T-helper 17 cell (primary cell): Measurements from ENCODE around the gene CPSF3. TPM values are rescaled to one million over a fixed set of nuclear protein-coding genes. Genes with fewer than 3 reads are reported as not detected.
"Not testable (repeated sequence)": the region's sequence is repeated elsewhere in the genome, so short reads cannot be mapped to it uniquely, and the experiment has no call there.

ENCODE experiments used
- ATAC-seq: fragments of 150-1000 bp; cut with Tn5 transposase; 2 replicates; pipeline ENCODE4 v1.10.0; 2021; ENCODE audit warnings: mild to moderate bottlenecking, moderate library complexity
- DNase-seq, 3 donors: peaks; one replicate each; pipeline versions ENCODE4 v3.0.0 to v3.0.0-alpha.2; 2020 to 2021
- H3K9me3 ChIP-seq: one replicate; pipeline ENCODE4 v1.7.0; 2013; ENCODE audit warnings: low read length, mild to moderate bottlenecking; ENCODE audit not compliant: control insufficient read depth, poor library complexity, severe bottlenecking
- H3K27ac Mint-ChIP-seq: one replicate; pipeline ENCODE4 v1.8.0; 2022; ENCODE audit warnings: mild to moderate bottlenecking, moderate library complexity, mixed read lengths
- H3K27me3 Mint-ChIP-seq: one replicate; pipeline ENCODE4 v1.8.0; 2022; ENCODE audit warnings: mixed read lengths
- H3K36me3 Mint-ChIP-seq: one replicate; pipeline ENCODE4 v1.8.0; 2022; ENCODE audit warnings: low read depth, mixed read lengths
- H3K4me1 Mint-ChIP-seq: one replicate; pipeline ENCODE4 v1.8.0; 2022; ENCODE audit warnings: mild to moderate bottlenecking, mixed read lengths
- H3K4me3 Mint-ChIP-seq: one replicate; pipeline ENCODE4 v1.8.0; 2022; ENCODE audit warnings: mild to moderate bottlenecking, moderate library complexity, mixed read lengths
- total RNA-seq, 4 donors: library from RNA in 2 of 4; stranded (reverse) in 2 of 4; gene quantifications; one replicate each; pipeline ENCODE4 v1.2.3 and lab custom pipeline; 2022 to 2026

Gene CPSF3
- total RNA-seq, 2 donors from 2014 or later = 18.1 to 19.0 TPM

DNA sequence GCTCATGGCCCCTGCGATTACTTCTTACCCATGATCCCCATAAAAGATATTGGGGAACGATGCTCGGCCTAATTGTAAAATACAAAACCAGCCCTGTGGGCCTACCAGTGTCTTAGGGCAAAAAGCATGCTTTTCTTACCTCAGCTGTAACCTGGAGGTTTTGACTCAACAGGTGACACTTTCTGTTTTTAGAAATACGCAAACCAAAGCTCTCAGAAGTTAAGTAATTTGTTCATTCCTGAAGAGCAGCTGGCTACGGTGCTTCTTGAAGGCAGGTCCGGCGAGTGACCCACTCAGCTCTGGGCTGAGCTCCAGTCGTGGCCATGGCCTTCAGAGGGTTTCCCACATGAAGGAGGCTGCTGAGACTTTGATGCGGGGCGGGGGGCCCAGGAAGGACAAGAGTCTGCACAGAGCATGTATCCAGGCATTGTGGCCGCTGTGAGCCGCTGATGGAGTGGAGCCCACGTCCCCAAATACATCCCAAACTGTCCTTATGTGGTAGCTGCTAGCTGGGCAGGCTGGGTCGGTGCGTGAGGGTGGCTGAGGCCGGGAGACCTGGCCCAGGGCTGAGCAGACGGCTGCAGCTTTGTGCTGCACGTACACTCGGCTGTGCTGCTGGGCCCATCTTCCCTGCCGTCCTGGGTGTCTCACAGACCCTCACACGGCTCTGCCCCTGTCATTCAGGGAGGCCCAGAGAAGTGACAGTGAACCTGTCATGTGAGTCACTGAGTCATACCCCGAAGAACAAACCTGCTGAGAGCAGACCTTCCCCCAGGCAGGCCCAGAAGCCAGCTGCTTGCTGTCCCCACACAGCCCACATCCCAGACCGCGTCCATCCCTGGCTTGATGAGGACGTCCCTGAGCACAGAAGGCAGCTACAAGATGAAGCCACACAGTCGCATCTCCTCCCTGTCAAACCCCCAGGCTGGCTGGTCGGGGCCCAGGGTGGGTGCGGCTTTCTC is 34.2 kb upstream of the CPSF3 start:
- no peaks in the 10 kb centered on the region for H3K36me3 Mint-ChIP-seq
- no peak overlapping the region for H3K27ac Mint-ChIP-seq
- H3K9me3 ChIP-seq = no peaks in the 10 kb centered on the region
- no peaks in the 10 kb centered on the region for H3K27me3 Mint-ChIP-seq
- no peak for ATAC-seq
- H3K4me1 Mint-ChIP-seq = peaks cover 2% of the 10 kb centered on the region
- H3K4me3 Mint-ChIP-seq = no peak overlapping the region
- DNase-seq = no peak

DNA sequence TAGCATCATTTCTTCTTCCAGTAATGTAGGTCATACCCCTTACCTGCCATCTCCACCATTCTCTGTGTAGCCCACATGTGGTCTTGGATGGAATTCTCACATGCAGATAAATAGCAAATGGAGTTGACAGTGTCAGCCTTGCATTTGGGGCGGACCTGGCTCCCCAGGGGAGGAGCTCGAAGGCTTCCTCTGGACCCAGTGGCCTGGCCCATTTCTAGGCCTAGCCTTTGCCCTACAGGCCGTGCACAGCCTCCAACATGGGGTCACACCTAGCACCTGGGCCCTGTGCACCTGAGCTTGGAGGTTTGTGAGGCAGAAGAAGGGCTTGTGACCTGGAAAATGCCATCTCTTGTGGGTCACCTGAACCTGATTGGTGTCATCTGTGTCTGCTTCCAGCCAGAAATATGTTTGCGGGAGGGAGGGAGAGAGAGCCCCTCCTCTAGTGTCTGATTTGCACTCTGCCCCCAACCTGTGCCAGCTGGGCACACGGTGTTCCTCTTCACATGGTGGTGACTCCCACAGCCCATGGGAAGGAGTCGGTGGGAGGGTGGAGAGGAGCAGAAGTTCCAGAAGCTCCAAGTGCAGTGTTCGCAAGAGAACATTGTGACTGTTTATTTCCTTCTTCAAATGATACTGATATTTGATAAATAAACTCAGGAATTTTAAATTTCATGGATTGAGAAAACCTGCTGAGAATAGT is 33.2 kb upstream of the CPSF3 start:
- no peaks in the 10 kb centered on the region for H3K27me3 Mint-ChIP-seq
- no peak overlapping the region for H3K27ac Mint-ChIP-seq
- H3K36me3 Mint-ChIP-seq = no peaks in the 10 kb centered on the region
- no peak overlapping the region for H3K4me3 Mint-ChIP-seq
- DNase-seq (no peak), ATAC-seq (no peak)
- H3K9me3 ChIP-seq = no peaks in the 10 kb centered on the region
- peaks cover 2% of the 10 kb centered on the region for H3K4me1 Mint-ChIP-seq

DNA sequence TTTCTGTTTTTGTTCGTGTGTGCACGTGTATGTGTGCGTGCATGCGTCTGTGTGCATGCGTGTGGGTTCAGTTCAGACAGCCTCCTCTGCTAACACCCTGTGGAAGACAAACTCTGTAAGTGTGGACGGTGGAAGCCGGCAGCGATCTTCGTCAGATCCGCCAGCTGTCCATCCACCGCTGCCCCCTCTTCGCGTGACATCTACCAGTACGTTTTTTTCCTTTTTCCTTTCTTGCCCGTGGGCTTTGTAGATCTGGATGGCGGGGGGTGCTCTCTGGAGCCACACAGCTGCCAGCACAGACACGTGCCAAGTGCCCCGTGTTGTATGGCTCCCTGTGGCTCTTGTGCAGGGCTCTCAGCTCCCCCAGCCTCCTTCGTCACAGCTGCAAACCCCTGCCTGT is 32.5 kb upstream of the CPSF3 start:
- Mint-ChIP-seq H3K27ac (no peak overlapping the region), H3K4me3 (no peak overlapping the region), H3K4me1 (peaks cover 2% of the 10 kb centered on the region), H3K27me3 (no peaks in the 10 kb centered on the region), H3K36me3 (no peaks in the 10 kb centered on the region)
- DNase-seq (no peak), ATAC-seq (no peak)
- no peaks in the 10 kb centered on the region for H3K9me3 ChIP-seq

DNA sequence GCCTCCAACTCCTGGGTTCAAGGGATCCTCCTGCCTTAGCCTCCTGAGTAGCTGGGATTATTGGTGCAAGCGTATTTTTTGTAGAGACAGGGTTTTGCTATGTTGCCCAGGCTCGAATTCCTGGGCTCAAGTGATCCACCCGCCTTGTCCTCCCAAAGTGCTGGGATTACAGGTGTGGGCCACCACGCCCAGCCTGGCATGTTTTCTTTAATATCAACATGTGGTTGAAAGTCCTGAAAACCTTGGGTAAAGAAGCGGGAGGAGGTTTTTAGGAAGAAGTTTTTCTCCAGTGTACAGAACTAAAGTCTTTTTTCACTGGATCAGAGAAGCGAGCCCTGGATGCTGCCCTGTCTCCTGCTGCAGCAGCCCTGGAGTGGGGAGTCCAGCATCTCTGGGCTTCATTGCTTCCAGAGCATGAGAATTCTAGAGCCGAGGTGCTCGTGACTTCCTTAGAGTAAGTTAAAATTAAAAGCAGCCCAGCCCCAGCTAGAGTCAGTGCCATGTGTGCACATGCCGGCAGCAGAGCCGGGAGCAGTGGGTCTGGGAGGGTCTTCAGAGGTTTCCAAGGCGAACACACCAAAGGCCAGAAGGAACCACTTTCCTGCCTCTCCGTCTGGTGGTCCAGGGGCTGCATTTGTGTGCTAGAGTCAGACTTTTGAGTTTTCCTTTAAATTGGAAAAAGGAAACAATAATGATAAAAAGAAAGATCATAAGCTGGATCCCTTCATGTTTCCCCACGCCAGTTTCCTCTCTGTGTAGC is 31.3 kb upstream of the CPSF3 start:
- DNase-seq = no peak
- Mint-ChIP-seq H3K27ac (no peak overlapping the region), H3K27me3 (no peaks in the 10 kb centered on the region), H3K36me3 (no peaks in the 10 kb centered on the region), H3K4me1 (peaks cover 2% of the 10 kb centered on the region), H3K4me3 (no peak overlapping the region)
- no peaks in the 10 kb centered on the region for H3K9me3 ChIP-seq
- no peak for ATAC-seq

DNA sequence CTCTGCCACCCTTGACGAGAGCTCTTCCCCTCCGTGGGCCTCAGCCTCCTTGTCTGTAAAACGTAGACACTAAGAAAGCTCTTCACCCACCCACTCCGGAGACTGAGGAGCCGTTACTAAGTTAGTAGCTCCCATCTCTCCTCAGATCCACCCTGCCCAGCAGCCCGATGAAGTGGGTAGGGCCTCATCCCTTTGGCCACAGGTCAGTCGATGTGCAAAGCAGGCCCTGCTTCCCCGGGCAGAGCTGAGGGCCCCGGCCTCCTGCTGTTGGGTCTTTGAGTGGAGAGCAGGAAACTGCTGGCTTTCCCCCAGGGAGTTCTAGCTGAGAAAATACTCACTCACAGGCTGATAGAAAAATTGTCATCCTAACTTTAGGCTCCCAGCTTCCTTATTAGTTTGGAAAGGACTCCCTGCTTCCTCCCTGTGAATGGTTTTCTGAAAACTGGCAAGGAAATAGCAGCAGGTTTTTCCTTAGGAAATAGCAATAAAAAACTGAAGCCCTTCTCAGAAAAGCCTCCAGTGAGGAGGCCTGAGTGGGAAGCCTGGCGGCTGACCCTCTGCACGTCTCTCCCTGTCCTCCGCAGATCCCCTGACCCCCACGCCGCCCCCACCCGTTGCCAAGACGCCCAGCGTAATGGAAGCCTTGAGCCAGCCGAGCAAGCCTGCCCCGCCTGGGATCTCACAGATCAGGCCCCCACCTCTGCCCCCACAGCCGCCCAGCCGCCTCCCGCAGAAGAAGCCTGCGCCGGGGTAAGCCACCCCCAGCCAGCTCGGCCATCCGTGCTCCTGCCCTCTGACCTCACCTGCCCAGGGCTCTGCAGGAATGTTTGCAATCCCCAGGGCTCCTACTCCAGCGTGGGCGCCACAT is 30.3 kb upstream of the CPSF3 start:
- Mint-ChIP-seq H3K36me3 (no peaks in the 10 kb centered on the region), H3K27ac (no peak overlapping the region), H3K4me1 (no peaks in the 10 kb centered on the region), H3K27me3 (no peaks in the 10 kb centered on the region), H3K4me3 (no peak overlapping the region)
- H3K9me3 ChIP-seq = no peaks in the 10 kb centered on the region
- ATAC-seq (no peak), DNase-seq (no peak)

DNA sequence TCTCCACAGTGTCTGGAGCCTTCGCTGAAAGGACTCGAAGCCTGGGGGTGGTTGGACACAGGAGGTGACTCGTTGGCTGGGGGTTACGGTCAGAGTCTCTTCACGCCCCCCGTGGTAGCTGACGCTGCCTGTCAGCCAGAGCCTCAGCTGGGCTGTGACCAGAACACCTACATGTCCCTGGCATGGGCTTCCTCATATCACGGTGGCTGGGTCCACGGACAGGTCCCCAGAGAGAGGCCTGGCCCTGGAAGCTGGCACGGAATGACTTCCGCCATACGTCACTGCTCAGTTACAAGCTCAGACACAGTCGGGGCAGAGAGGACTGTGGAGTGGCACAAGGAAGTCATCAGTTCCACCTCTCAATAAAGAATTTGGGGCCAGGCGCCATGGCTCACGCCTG is 28.6 kb upstream of the CPSF3 start:
- Mint-ChIP-seq H3K27ac (no peak overlapping the region), H3K27me3 (no peaks in the 10 kb centered on the region), H3K4me3 (no peak overlapping the region), H3K4me1 (no peaks in the 10 kb centered on the region), H3K36me3 (no peaks in the 10 kb centered on the region)
- H3K9me3 ChIP-seq = no peaks in the 10 kb centered on the region
- no peak for DNase-seq
- ATAC-seq = no peak

DNA sequence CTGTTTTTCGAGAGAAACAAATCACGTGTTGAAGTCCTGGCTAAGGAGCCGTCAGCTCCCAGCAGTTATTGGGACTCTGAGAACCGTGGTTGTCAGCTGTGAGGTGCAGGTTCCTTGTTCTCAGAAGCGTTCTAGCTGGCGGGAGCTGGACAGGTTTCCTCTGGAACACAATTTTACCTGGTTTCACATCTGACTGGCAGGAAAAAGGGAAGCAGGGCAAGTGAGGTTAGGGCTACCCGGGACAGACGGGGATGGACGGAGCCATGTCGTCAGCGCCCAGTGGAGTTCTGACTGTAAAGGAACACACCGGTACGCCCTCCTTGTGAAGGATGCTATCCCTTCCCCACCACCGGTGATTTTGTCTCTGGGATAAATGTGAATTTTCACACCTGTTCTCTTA is 26.3 kb upstream of the CPSF3 start:
- H3K4me3 Mint-ChIP-seq = no peak overlapping the region
- H3K9me3 ChIP-seq = no peaks in the 10 kb centered on the region
- H3K4me1 Mint-ChIP-seq = peaks cover 4% of the 10 kb centered on the region
- DNase-seq = no peak
- H3K27ac Mint-ChIP-seq = no peak overlapping the region
- H3K27me3 Mint-ChIP-seq = no peaks in the 10 kb centered on the region
- no peak for ATAC-seq
- no peaks in the 10 kb centered on the region for H3K36me3 Mint-ChIP-seq

DNA sequence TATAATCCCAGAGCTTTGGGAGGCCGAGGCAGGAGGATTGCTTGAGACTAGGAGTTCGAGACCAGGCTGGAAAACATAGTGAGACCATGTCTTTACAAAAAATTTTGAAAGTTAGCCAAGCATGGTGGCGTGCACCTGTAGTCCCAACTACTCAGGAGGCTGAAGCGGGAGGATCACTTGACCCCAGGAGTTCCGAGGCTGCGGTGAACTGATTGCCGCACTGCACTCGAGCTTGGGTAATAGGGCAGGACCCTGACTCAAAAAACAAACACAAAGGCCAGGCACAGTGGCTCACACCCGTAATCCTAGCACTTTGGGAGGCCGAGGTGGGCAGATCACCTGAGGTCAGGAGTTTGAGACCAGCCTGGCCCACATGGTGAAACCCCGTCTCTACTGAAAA is 25.2 kb upstream of the CPSF3 start:
- H3K4me1 Mint-ChIP-seq, DNase-seq, H3K9me3 ChIP-seq, H3K27ac Mint-ChIP-seq, H3K36me3 Mint-ChIP-seq, H3K4me3 Mint-ChIP-seq, ATAC-seq, H3K27me3 Mint-ChIP-seq: not testable (repeated sequence)

DNA sequence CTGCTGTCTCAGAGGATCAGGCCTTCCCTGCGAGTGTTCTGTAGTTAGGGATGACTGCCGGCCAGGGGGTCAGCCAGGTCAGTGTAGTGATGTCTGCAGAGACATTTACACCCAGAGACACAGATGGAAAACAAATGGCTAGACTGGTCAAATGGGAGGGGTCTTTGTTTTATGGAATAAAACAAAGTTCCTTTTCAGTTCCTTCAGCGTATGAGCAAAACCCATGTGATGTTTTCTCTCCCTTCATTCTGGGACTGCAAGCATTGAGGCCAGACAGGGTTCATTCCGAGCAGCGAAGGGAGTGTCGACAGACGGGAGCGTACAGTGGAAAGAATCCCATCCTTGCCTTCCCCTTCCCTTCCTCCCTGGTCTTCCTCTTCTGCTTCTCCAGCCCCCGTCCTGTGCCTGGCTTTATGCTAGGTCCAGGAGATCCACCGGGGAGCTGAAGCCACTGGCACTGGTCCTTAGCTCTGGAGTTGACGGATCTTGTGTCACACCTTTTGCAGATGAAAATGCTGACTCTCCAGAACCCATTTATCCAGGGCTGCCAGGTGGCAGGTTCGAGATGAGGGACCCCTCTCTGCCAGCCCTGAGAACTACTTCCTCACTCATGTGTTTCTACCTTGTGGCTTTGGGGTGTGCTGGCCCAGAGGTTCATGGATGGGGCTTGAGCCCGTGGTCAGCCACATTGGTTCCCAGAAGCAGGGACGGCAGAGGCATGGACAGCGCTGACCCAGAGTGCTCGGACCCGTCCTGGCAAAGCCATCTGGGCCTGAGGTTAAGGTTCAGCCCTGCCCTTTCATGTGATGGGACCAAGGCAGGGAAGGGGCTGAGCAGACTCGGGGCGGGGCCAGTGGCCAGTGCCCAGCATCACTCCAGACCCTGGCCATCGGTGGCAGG is 24.3 kb upstream of the CPSF3 start:
- H3K9me3 ChIP-seq = no peaks in the 10 kb centered on the region
- DNase-seq (no peak), ATAC-seq (no peak)
- no peaks in the 10 kb centered on the region for H3K27me3 Mint-ChIP-seq
- H3K27ac Mint-ChIP-seq = peak overlapping the region; percentile 51
- H3K4me3 Mint-ChIP-seq = no peak overlapping the region
- no peaks in the 10 kb centered on the region for H3K36me3 Mint-ChIP-seq
- H3K4me1 Mint-ChIP-seq = peaks cover 6% of the 10 kb centered on the region

DNA sequence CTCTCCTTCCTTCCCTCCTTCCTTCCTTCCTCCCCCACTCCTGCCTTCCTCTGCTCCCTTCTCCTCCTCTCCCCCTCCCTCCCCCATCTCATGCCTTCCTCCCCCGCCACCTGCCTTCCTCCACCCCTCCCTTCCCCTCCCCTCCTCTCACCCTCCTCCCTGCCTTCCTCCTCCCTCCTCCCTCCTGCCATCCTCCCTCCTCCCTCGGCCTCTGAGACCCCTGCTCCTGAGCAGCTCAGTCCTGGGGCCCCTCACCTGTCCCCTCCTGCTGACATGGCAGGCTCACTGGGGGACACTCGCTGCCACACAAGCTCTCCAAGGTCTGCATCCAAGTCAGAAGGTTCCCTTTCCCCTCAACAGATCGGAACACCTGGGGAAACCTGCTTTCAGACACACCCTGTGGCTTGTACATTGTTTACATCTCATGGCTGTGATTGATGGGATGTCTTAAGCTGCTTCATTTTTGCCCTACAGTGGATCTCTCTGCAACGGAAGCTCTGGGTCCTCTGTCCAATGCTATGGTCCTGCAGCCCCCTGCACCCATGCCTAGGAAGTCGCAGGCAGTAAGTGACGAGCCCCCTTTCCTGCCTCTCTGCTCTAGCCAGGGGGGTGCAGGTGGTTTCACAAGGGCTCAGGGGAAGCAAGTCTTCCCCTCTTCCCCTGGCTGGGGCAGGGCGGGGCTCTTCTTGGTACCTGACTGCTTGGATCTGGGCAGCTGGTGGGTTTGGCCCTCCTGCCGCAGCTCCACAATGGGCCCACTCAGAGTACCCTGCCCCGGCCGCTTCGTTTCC is 23.0 kb upstream of the CPSF3 start:
- no peaks in the 10 kb centered on the region for H3K36me3 Mint-ChIP-seq
- DNase-seq (no peak), ATAC-seq (no peak)
- no peaks in the 10 kb centered on the region for H3K27me3 Mint-ChIP-seq
- peaks cover 7% of the 10 kb centered on the region for H3K4me1 Mint-ChIP-seq
- no peaks in the 10 kb centered on the region for H3K9me3 ChIP-seq
- H3K27ac Mint-ChIP-seq = no peak overlapping the region
- H3K4me3 Mint-ChIP-seq = no peak overlapping the region

DNA sequence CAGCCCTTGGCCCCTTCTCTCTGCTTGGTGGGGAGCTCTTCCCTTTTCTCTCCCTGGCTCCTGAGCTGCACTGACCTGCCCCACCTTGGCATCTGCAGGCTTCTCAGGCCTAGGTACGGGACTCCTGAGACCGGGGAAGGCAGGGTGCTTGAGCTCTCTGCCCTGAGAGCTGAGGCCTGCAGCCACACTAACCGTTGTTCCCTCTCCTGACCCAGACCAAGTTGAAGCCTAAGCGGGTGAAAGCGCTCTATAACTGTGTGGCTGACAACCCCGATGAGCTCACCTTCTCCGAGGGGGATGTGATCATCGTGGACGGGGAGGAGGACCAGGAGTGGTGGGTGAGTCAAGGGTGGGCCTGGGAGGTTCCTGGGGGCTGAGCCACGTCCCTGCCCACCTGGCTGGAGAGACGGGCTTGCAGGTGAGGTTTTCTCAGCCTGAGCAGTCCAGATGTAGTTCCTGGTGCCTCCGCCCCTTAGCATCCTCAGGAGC is 22.4 kb upstream of the CPSF3 start:
- no peak for DNase-seq
- Mint-ChIP-seq H3K36me3 (no peaks in the 10 kb centered on the region), H3K27ac (peak overlapping the region; percentile 39), H3K4me1 (peaks cover 7% of the 10 kb centered on the region), H3K4me3 (no peak overlapping the region), H3K27me3 (no peaks in the 10 kb centered on the region)
- no peak for ATAC-seq
- H3K9me3 ChIP-seq = no peaks in the 10 kb centered on the region
